IMR-90 (cell line): Measurements from ENCODE around the gene ATP6V0C. TPM values are rescaled to one million over a fixed set of nuclear protein-coding genes. Genes with fewer than 3 reads are reported as not detected.

ENCODE experiments used
- ATAC-seq: fragments of 200-7000 bp; cut with Tn5 transposase; 2 replicates; pipeline ENCODE4 v1.9.1; 2020; ENCODE audit warnings: low read depth, mild to moderate bottlenecking, moderate library complexity
- BruUV-seq: library from RNA; stranded (reverse); fragments of 400-500 nt; replicated peaks from 2 replicates; lab custom pipeline; 2021; lab: Mats Ljungman, UMichigan
- CTCF ChIA-PET: fragments of 300-600 bp; formaldehyde crosslinking; extraction: SDS; loops from one replicate; lab custom pipeline; 2021; ENCODE audit warnings: antibody characterized with exemption; lab: Yijun Ruan, JAX
- POLR2A ChIA-PET: fragments of 300-600 bp; sonication (Branson Sonifier 250); formaldehyde crosslinking; loops from one replicate; lab custom pipeline; 2022; ENCODE audit warnings: antibody characterized with exemption; ENCODE audit not compliant: unreplicated experiment; lab: Charles Lee
- DNase-seq: peaks from one replicate; pipeline ENCODE4 v3.0.0; 2013
- H2AFZ ChIP-seq: replicated peaks from 2 replicates; pipeline ENCODE3; 2013; ENCODE audit warnings: low read length, mild to moderate bottlenecking; ENCODE audit not compliant: poor library complexity
- H2AK5ac ChIP-seq: 2 replicates; pipeline ENCODE4 v1.6.1; 2013; ENCODE audit warnings: low read depth, low read length, inconsistent platforms
- H2AK9ac ChIP-seq: replicated peaks from 2 replicates; pipeline ENCODE3; 2013; ENCODE audit warnings: mild to moderate bottlenecking, low read depth, low read length, moderate library complexity; ENCODE audit not compliant: poor library complexity
- H2BK120ac ChIP-seq: 2 replicates; pipeline ENCODE4 v1.6.1; 2013; ENCODE audit warnings: low read depth, low read length, inconsistent platforms
- H2BK15ac ChIP-seq: 3 replicates; pipeline ENCODE4 v1.6.1; 2013; ENCODE audit warnings: low read depth, low read length, inconsistent platforms
- H2BK20ac ChIP-seq: 2 replicates; pipeline ENCODE4 v1.6.1; 2013; ENCODE audit warnings: low read depth, mild to moderate bottlenecking, inconsistent platforms, low read length, moderate library complexity
- H2BK5ac ChIP-seq: 2 replicates; pipeline ENCODE4 v1.6.1; 2013; ENCODE audit warnings: mild to moderate bottlenecking, low read depth, low read length, inconsistent platforms; ENCODE audit not compliant: poor library complexity, severe bottlenecking
- H3K14ac ChIP-seq: replicated peaks from 2 replicates; pipeline ENCODE4 v1.6.1; 2013; ENCODE audit warnings: low read depth, low read length, inconsistent platforms
- H3K18ac ChIP-seq: 2 replicates; pipeline ENCODE4 v1.6.1; 2013; ENCODE audit warnings: low read depth, low read length, control low read depth
- H3K23ac ChIP-seq: 2 replicates; pipeline ENCODE4 v1.6.1; 2013; ENCODE audit warnings: low read depth, low read length, inconsistent platforms
- H3K27ac ChIP-seq: 2 replicates; pipeline ENCODE4 v1.5.1; 2013; ENCODE audit warnings: mild to moderate bottlenecking, control low read depth, low read length; ENCODE audit not compliant: insufficient read depth
- H3K27me3 ChIP-seq: 2 replicates; pipeline ENCODE4 v1.6.1; 2013; ENCODE audit warnings: low read length; ENCODE audit not compliant: control insufficient read depth, insufficient read depth
- H3K36me3 ChIP-seq: 2 replicates; pipeline ENCODE4 v1.6.1; 2013; ENCODE audit warnings: low read length, mixed read lengths; ENCODE audit not compliant: control insufficient read depth, insufficient read depth
- H3K4ac ChIP-seq: 2 replicates; pipeline ENCODE4 v1.6.1; 2013; ENCODE audit warnings: low read depth, low read length, inconsistent platforms
- H3K4me1 ChIP-seq: 2 replicates; pipeline ENCODE4 v1.6.1; 2013; ENCODE audit warnings: low read length, mixed read lengths; ENCODE audit not compliant: control insufficient read depth, insufficient read depth
- H3K4me2 ChIP-seq: 2 replicates; pipeline ENCODE4 v1.6.1; 2013; ENCODE audit warnings: low read depth, mild to moderate bottlenecking, control low read depth, low read length, moderate library complexity
- H3K4me3 ChIP-seq: 2 replicates; pipeline ENCODE4 v1.5.1; 2013; ENCODE audit warnings: low read depth, mild to moderate bottlenecking, control low read depth, low read length, moderate library complexity; ENCODE audit not compliant: insufficient read depth
- H3K56ac ChIP-seq: 2 replicates; pipeline ENCODE4 v1.6.1; 2013; ENCODE audit warnings: low read length, inconsistent platforms; ENCODE audit not compliant: insufficient read depth; ENCODE audit errors: extremely low read depth
- H3K79me1 ChIP-seq, 2 experiments: 2 replicates each; pipeline ENCODE4 v1.6.1; 2013; ENCODE audit warnings: low read length in 2 of 2, inconsistent platforms in 1 of 2, low read depth in 1 of 2
- H3K9ac ChIP-seq: 2 replicates; pipeline ENCODE4 v1.6.1; 2013; ENCODE audit warnings: low read depth, low read length, control low read depth
- H3K9me1 ChIP-seq: 2 replicates; pipeline ENCODE4 v1.6.1; 2013; ENCODE audit warnings: low read length, inconsistent platforms; ENCODE audit not compliant: insufficient read depth
- H3K9me3 ChIP-seq: 2 replicates; pipeline ENCODE4 v1.6.1; 2013; ENCODE audit warnings: low read length; ENCODE audit not compliant: control insufficient read depth, insufficient read depth
- H4K20me1 ChIP-seq: 2 replicates; pipeline ENCODE4 v1.6.1; 2013; ENCODE audit warnings: low read length, inconsistent platforms; ENCODE audit not compliant: insufficient read depth
- H4K5ac ChIP-seq: 2 replicates; pipeline ENCODE4 v1.6.1; 2013; ENCODE audit warnings: mild to moderate bottlenecking, low read depth, low read length, control low read depth
- H4K8ac ChIP-seq, 2 experiments: 2 replicates each; pipeline ENCODE4 v1.6.1; 2013; ENCODE audit warnings: low read depth in 2 of 2, low read length in 2 of 2, control low read depth in 1 of 2, inconsistent platforms in 1 of 2
- H4K91ac ChIP-seq: 2 replicates; pipeline ENCODE4 v1.6.1; 2013; ENCODE audit warnings: low read depth, low read length, inconsistent platforms; ENCODE audit not compliant: insufficient read depth
- BHLHE40 ChIP-seq: fragments of 150-350 bp; IDR thresholded peaks from 2 replicates; pipeline ENCODE4 v1.6.1; 2016; ENCODE audit warnings: mild to moderate bottlenecking, low read depth, low read length
- CEBPB ChIP-seq: IDR thresholded peaks from 2 replicates; pipeline ENCODE4 v1.6.1; 2012; ENCODE audit warnings: low read depth, low read length, improper control_type of control experiment
- CHD1 ChIP-seq: IDR thresholded peaks from 2 replicates; pipeline ENCODE4 v1.6.1; 2012; ENCODE audit warnings: low read depth, low read length, improper control_type of control experiment
- ELK1 ChIP-seq: fragments of 150-350 bp; IDR thresholded peaks from 2 replicates; pipeline ENCODE4 v1.6.1; 2016; ENCODE audit warnings: low read depth, mild to moderate bottlenecking, low read length, moderate library complexity, borderline replicate concordance
- FOS ChIP-seq: fragments of 150-350 bp; IDR thresholded peaks from 2 replicates; pipeline ENCODE4 v1.6.1; 2016; ENCODE audit warnings: low read depth, low read length
- MAFK ChIP-seq: IDR thresholded peaks from 2 replicates; pipeline ENCODE4 v1.6.1; 2012; ENCODE audit warnings: low read depth, low read length, improper control_type of control experiment
- MAZ ChIP-seq: IDR thresholded peaks from 2 replicates; pipeline ENCODE4 v1.6.1; 2012; ENCODE audit warnings: low read depth, mild to moderate bottlenecking, low read length, improper control_type of control experiment, moderate library complexity, borderline replicate concordance
- MXI1 ChIP-seq: IDR thresholded peaks from 2 replicates; pipeline ENCODE4 v1.6.1; 2012; ENCODE audit warnings: low read depth, mild to moderate bottlenecking, low read length, moderate library complexity, borderline replicate concordance
- NFE2L2 ChIP-seq: fragments of 150-350 bp; IDR thresholded peaks from 2 replicates; pipeline ENCODE4 v1.6.1; 2016; ENCODE audit warnings: low read depth, mild to moderate bottlenecking, low read length
- POLR2A ChIP-seq: IDR thresholded peaks from 2 replicates; pipeline ENCODE4 v1.6.1; 2012; ENCODE audit warnings: mild to moderate bottlenecking, low read depth, low read length
- RAD21 ChIP-seq: IDR thresholded peaks from 2 replicates; pipeline ENCODE4 v1.6.1; 2012; ENCODE audit warnings: low read length, improper control_type of control experiment
- RFX5 ChIP-seq: IDR thresholded peaks from 2 replicates; pipeline ENCODE4 v1.8.0; 2012; ENCODE audit warnings: low read depth, mild to moderate bottlenecking, low read length, moderate library complexity
- SMC3 ChIP-seq: fragments of 150-350 bp; IDR thresholded peaks from 2 replicates; pipeline ENCODE4 v1.6.1; 2016; ENCODE audit warnings: low read depth, mild to moderate bottlenecking, antibody characterized with exemption, low read length, moderate library complexity
- USF2 ChIP-seq: fragments of 150-350 bp; IDR thresholded peaks from 2 replicates; pipeline ENCODE4 v1.6.1; 2017; ENCODE audit warnings: mild to moderate bottlenecking, antibody characterized with exemption, low read length, low read depth
- WGBS, 2 experiments: methylation state at CpG; one replicate each; pipeline versions ENCODE4 v1.1.5 to v1.1.7; 2013; ENCODE audit warnings: missing lambda C conversion rate in 2 of 2; ENCODE audit not compliant: insufficient read length in 1 of 2; ENCODE audit errors: extremely low coverage in 2 of 2; 5-methylcytosine and 5-hydroxymethylcytosine counted together
- dilution Hi-C: fragments of 300-500 bp; cut with HindIII; formaldehyde crosslinking; loops from one replicate; pipeline ENCODE4 v1.14.3; 2018; ENCODE audit warnings: low sequenced_read_pairs; ENCODE audit not compliant: unreplicated experiment
- in situ Hi-C: fragments of 300-500 bp; cut with MboI; formaldehyde crosslinking; loops from 3 replicates; pipeline ENCODE4 v1.14.3; 2019; ENCODE audit warnings: low sequenced_read_pairs, inconsistent platforms, mixed read lengths
- intact Hi-C: fragments of 100-400 bp; cut with micrococcal nuclease; formaldehyde crosslinking; loops from 2 replicates; pipeline ENCODE4 v1.10.0; 2022
- polyA plus RNA-seq, 3 experiments: library from polyadenylated mRNA; depleted of rRNA; stranded (reverse); fragments of >200 nt; gene quantifications; 2 replicates each; pipeline ENCODE4 v1.2.3, GENCODE V29; 2012; ENCODE audit warnings: low replicate concordance in 1 of 3
- total RNA-seq: library from RNA; depleted of rRNA; stranded (reverse); fragments of >200 nt; gene quantifications from 2 replicates; pipeline ENCODE4 v1.2.3, GENCODE V29; 2012

ATP6V0C gene
- total and polyA plus RNA-seq, 2 of the 4 experiments (the other 2 are of a cell fraction), result 8.4 to 107 TPM

GRCh38 chr16:2529061-2529931, 15.5 kb downstream of the ATP6V0C start (continued):
- TF ChIP-seq MAFK (no peak), NFE2L2 (no peak)

- Histone ChIP-seq H2BK15ac (no peak overlapping the region), H3K56ac (no peak overlapping the region), H3K4me1 (peaks cover 10% of the 10 kb centered on the region), H2AFZ (no peak overlapping the region), H3K4ac (no peak overlapping the region), H3K4me3 (no peak overlapping the region), H3K9me1 (0 out of 2 replicates have a peak, but pooled peaks cover 4% of the 10 kb centered on the region), H4K5ac (no peak overlapping the region), H4K8ac (no peak overlapping the region), H3K27me3 (no peaks in the 10 kb centered on the region), H2BK120ac (no peak overlapping the region), H2AK9ac (no peak overlapping the region), H3K36me3 (peaks cover 36% of the 10 kb centered on the region), H3K23ac (no peak overlapping the region), H3K4me2 (no peak overlapping the region), H2BK5ac (no peak overlapping the region), H2AK5ac (no peak overlapping the region), H3K14ac (no peak overlapping the region), H4K20me1 (no peaks in the 10 kb centered on the region; the same call in none of the 2 replicates), H3K9ac (no peak overlapping the region), H4K91ac (no peak overlapping the region), H2BK20ac (no peak overlapping the region), H3K27ac (no peak overlapping the region), H3K79me1 (peaks cover 0 to 27% of the 10 kb centered on the region in 2 experiments; a peak in 1 of 4 replicates), H3K18ac (no peak overlapping the region), H3K9me3 (no peaks in the 10 kb centered on the region)
- CTCF ChIA-PET, result no interaction called here
- WGBS, 2 experiments, result no CpG with 5 or more reads among the region's 15 CpGs
- no TSS peak for BruUV-seq
- POLR2A ChIA-PET, result interaction anchor here (0.9 kb wide), 1 partner anchor 10 kb away, joined by 3 read pairs; the partner anchor contains the start of gene AMDHD2
- ATAC-seq, result no peak
- in situ Hi-C loops (no loop called here), dilution Hi-C loops (no loop called here), intact Hi-C loops (no loop called here)
- no peak for DNase-seq
- TF ChIP-seq POLR2A, result no peak
- TF ChIP-seq MAZ, result no peak
- TF ChIP-seq NFE2L2, result no peak
- TF ChIP-seq RAD21, result no peak
- TF ChIP-seq ELK1, result no peak
- no peak for TF ChIP-seq MAFK
- TF ChIP-seq BHLHE40, result no peak
- TF ChIP-seq SMC3, result no peak
- TF ChIP-seq RFX5, result no peak
- no peak for TF ChIP-seq CEBPB
- TF ChIP-seq FOS, result no peak
- no peak for TF ChIP-seq USF2
- TF ChIP-seq MXI1, result no peak
- TF ChIP-seq CHD1, result no peak
These were observed 16.3 kb downstream of the ATP6V0C start for GRCh38 chr16:2529961-2530628.
